ENCODE results near the gene AVPI1. TPM values are rescaled to one million over a fixed set of nuclear protein-coding genes. Genes with fewer than 3 reads are reported as not detected.

Gene AVPI1
- total RNA-seq, 2 experiments from 2014 or later, result 10.7 to 11.6 TPM

GRCh38 chr10:97629289-97629688 lies 57.8 kb downstream of the AVPI1 start:
- ChIA-PET CTCF (no interaction called here), POLR2A (no interaction called here)
- Mint-ChIP-seq H3K4me1 (ENCODE audit: low read depth) (peaks cover 16% of the 10 kb centered on the region), H3K27me3 (no peaks in the 10 kb centered on the region), H3K36me3 (ENCODE audit: low read depth) (peaks cover 6% of the 10 kb centered on the region), H3K27ac (no peak overlapping the region), H3K4me3 (no peak overlapping the region), H3K9me3 (no peaks in the 10 kb centered on the region)
- Histone ChIP-seq H3K27me3 (ENCODE audit: control insufficient read depth in 1 of 2, insufficient read depth in 2 of 2, low read length in 2 of 2) (no peaks in the 10 kb centered on the region), H3K36me3 (ENCODE audit: insufficient read depth, low read length) (no peaks in the 10 kb centered on the region), H3K4me1 (ENCODE audit: insufficient read depth, low read length) (peaks cover 18% of the 10 kb centered on the region), H3K9me3 (ENCODE audit: control insufficient read depth in 1 of 2, insufficient read depth in 1 of 2, low read length in 2 of 2) (peaks cover 0 to 3% of the 10 kb centered on the region in 2 experiments), H3K4me3 (ENCODE audit: low read length) (no peak overlapping the region), H3K27ac (ENCODE audit: low read depth in 1 of 2, low read length in 2 of 2) (no peak overlapping the region)
- TF ChIP-seq, protein P1, sequence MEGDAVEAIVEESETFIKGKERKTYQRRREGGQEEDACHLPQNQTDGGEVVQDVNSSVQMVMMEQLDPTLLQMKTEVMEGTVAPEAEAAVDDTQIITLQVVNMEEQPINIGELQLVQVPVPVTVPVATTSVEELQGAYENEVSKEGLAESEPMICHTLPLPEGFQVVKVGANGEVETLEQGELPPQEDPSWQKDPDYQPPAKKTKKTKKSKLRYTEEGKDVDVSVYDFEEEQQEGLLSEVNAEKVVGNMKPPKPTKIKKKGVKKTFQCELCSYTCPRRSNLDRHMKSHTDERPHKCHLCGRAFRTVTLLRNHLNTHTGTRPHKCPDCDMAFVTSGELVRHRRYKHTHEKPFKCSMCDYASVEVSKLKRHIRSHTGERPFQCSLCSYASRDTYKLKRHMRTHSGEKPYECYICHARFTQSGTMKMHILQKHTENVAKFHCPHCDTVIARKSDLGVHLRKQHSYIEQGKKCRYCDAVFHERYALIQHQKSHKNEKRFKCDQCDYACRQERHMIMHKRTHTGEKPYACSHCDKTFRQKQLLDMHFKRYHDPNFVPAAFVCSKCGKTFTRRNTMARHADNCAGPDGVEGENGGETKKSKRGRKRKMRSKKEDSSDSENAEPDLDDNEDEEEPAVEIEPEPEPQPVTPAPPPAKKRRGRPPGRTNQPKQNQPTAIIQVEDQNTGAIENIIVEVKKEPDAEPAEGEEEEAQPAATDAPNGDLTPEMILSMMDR (IDR thresholded peaks at IDR 0.05), result no peak
- ATAC-seq (ENCODE audit: poor library complexity) (no peak), DNase-seq (no peak)
- intact Hi-C loops (cut with DNase I, micrococcal nuclease), result no loop called here

- TF ChIP-seq, protein P1 (IDR thresholded peaks at IDR 0.05), result no peak
- no peak for DNase-seq
- CTCF ChIA-PET, result no interaction called here
- Mint-ChIP-seq H3K27ac (no peak overlapping the region), H3K36me3 (ENCODE audit: low read depth) (peaks cover 2% of the 10 kb centered on the region), H3K4me3 (no peak overlapping the region), H3K27me3 (no peaks in the 10 kb centered on the region), H3K9me3 (no peaks in the 10 kb centered on the region), H3K4me1 (ENCODE audit: low read depth) (peaks cover 9% of the 10 kb centered on the region)
- Histone ChIP-seq H3K4me1 (ENCODE audit: insufficient read depth, low read length) (peaks cover 9% of the 10 kb centered on the region), H3K27ac (ENCODE audit: low read depth in 1 of 2, low read length in 2 of 2) (no peak overlapping the region), H3K9me3 (ENCODE audit: control insufficient read depth in 1 of 2, insufficient read depth in 1 of 2, low read length in 2 of 2) (peaks cover 0 to 3% of the 10 kb centered on the region in 2 experiments), H3K36me3 (ENCODE audit: insufficient read depth, low read length) (no peaks in the 10 kb centered on the region), H3K27me3 (ENCODE audit: control insufficient read depth in 1 of 2, insufficient read depth in 2 of 2, low read length in 2 of 2) (no peaks in the 10 kb centered on the region), H3K4me3 (ENCODE audit: low read length) (no peak overlapping the region)
- ATAC-seq (ENCODE audit: poor library complexity), result no peak
- intact Hi-C loops (cut with DNase I, micrococcal nuclease), result no loop called here
- POLR2A ChIA-PET, result no interaction called here
These were observed 58.8 kb downstream of the AVPI1 start for GRCh38 chr10:97628228-97628627.

DNA sequence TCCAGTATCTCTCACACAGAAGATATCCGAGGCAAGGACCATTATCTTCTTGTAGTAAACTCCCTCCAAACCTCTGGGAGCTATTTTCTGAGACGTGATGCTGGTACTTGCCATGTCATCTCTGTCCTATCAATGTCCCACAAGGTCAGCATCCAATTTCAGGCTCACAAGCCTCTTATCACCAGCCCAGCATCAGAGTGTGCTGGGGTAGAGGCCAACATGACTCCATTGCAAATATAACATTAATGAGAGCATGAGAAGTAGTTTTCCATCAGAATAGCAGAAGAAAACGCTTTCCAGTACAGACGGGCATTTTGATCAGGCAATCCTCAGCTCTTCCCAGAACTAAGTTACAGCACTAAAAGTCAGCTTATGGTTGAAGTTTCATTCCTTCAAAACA lies 59.3 kb downstream of the AVPI1 start:
- Mint-ChIP-seq H3K27ac (no peak overlapping the region), H3K27me3 (no peaks in the 10 kb centered on the region), H3K9me3 (no peaks in the 10 kb centered on the region), H3K4me3 (no peak overlapping the region), H3K4me1 (ENCODE audit: low read depth) (peaks cover 4% of the 10 kb centered on the region), H3K36me3 (ENCODE audit: low read depth) (no peaks in the 10 kb centered on the region)
- ChIA-PET CTCF (no interaction called here), POLR2A (no interaction called here)
- Histone ChIP-seq H3K27me3 (ENCODE audit: control insufficient read depth in 1 of 2, insufficient read depth in 2 of 2, low read length in 2 of 2) (no peaks in the 10 kb centered on the region), H3K4me3 (ENCODE audit: low read length) (no peak overlapping the region), H3K9me3 (ENCODE audit: control insufficient read depth in 1 of 2, insufficient read depth in 1 of 2, low read length in 2 of 2) (peaks cover 0 to under 1% of the 10 kb centered on the region in 2 experiments), H3K27ac (ENCODE audit: low read depth in 1 of 2, low read length in 2 of 2) (no peak overlapping the region), H3K4me1 (ENCODE audit: insufficient read depth, low read length) (peaks cover 4% of the 10 kb centered on the region), H3K36me3 (ENCODE audit: insufficient read depth, low read length) (no peaks in the 10 kb centered on the region)
- TF ChIP-seq, protein P1 (IDR thresholded peaks at IDR 0.05), result no peak
- intact Hi-C loops (cut with DNase I, micrococcal nuclease), result no loop called here
- no peak for ATAC-seq (ENCODE audit: poor library complexity)
- no peak for DNase-seq

Other genes with a start within 250 kb of the AVPI1 start
- 10 to 100 TPM; 28.8 to 29.7 TPM for gene EXOSC1, start 241.2 kb downstream of the AVPI1 start, total RNA-seq
- 1 to 10 TPM; 6.2 to 6.5 TPM for gene ZDHHC16, start 241.1 kb downstream of the AVPI1 start, total RNA-seq
- 10 to 100 TPM; 58.4 to 65.7 TPM for gene MMS19, start 188.8 kb downstream of the AVPI1 start, total RNA-seq
- gene UBTD1, start 188.3 kb downstream of the AVPI1 start, total RNA-seq, result under 1 TPM; 0.56 to 0.80 TPM
- gene ANKRD2, start 114.5 kb downstream of the AVPI1 start, total RNA-seq, result not detected
- not detected for gene HOGA1, start 102.9 kb downstream of the AVPI1 start, total RNA-seq
- gene C10orf62, start 97.5 kb downstream of the AVPI1 start, total RNA-seq, result not detected
- gene MORN4, start 53.7 kb downstream of the AVPI1 start, total RNA-seq, result under 1 TPM; 0.36 to 0.39 TPM
- 10 to 100 TPM; 26.3 to 27.2 TPM for gene PI4K2A, start 46.6 kb downstream of the AVPI1 start, total RNA-seq
- gene MARVELD1, start 26.5 kb upstream of the AVPI1 start, total RNA-seq, result under 1 TPM; 0.52 to 0.89 TPM
- 10 to 100 TPM; 58.4 to 60.6 TPM for gene ZFYVE27, start 49.9 kb upstream of the AVPI1 start, total RNA-seq
- gene SFRP5, start 84.8 kb upstream of the AVPI1 start, total RNA-seq, result not detected
- 1 to 10 TPM; 4.5 to 6.1 TPM for gene GOLGA7B, start 162.6 kb upstream of the AVPI1 start, total RNA-seq

Measured in CD4-positive, alpha-beta T cell (primary cell).